GM20000 (cell line): ENCODE data around the gene RHNO1.
A peak's percentile ranks its signal among the peaks of the same experiment; 100 is the strongest.

Experiments used
- DNase-seq: peaks from one replicate; pipeline ENCODE4 v3.0.0; 2012; ENCODE audit warnings: low spot score
- TF ChIP-seq, protein P1 (sequence below): IDR thresholded peaks from 2 replicates; pipeline ENCODE4 v1.5.1; 2012; ENCODE audit warnings: mild to moderate bottlenecking, control low read depth; ENCODE audit errors: extremely low read depth, missing control alignments

Gene RHNO1

GRCh38 chr12:2853626-2854025 lies 23.4 kb upstream of the RHNO1 start:
- TF ChIP-seq, protein P1, sequence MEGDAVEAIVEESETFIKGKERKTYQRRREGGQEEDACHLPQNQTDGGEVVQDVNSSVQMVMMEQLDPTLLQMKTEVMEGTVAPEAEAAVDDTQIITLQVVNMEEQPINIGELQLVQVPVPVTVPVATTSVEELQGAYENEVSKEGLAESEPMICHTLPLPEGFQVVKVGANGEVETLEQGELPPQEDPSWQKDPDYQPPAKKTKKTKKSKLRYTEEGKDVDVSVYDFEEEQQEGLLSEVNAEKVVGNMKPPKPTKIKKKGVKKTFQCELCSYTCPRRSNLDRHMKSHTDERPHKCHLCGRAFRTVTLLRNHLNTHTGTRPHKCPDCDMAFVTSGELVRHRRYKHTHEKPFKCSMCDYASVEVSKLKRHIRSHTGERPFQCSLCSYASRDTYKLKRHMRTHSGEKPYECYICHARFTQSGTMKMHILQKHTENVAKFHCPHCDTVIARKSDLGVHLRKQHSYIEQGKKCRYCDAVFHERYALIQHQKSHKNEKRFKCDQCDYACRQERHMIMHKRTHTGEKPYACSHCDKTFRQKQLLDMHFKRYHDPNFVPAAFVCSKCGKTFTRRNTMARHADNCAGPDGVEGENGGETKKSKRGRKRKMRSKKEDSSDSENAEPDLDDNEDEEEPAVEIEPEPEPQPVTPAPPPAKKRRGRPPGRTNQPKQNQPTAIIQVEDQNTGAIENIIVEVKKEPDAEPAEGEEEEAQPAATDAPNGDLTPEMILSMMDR, result peak; percentile 76
- DNase-seq, result peak; percentile 74

DNA sequence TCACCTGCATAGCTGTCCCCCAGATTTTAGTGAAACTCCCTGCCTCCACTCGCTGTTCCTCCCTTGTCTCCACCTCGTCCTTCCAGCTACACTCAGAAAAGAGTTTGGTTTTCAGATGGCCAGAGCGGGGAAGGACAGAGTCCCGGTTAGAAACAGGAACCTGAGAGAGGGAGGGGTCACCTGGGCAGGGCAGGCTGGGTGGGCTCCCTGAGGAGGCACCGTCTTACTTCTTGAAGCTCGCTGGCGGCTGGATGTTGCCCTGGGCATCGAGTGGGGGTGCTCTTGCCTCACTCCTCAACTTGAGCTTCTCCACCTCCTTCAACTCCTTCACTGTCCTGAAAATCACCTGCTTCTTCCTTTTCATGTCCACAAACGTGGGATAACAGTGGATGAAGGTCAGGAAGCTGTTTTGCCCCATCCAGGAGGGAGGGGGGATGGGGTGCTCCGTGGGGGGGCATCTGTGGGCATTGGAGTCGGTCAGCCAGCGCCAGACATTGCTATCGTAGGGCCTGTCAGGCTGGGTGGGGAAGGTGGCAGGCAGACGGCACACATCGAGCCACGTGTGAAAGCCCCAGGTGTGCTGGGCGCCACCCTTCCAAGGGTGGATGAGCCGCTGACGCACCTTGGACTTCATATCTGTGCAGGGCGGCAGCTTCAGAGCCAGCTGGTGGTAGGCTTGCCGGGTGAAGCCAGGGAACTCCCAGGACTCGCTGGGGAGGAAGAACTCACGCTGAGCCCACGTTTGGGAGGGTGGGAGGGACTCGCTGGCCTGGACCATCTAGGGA lies 22.2 kb upstream of the RHNO1 start:
- TF ChIP-seq, protein P1, result no peak
- no peak for DNase-seq

DNA sequence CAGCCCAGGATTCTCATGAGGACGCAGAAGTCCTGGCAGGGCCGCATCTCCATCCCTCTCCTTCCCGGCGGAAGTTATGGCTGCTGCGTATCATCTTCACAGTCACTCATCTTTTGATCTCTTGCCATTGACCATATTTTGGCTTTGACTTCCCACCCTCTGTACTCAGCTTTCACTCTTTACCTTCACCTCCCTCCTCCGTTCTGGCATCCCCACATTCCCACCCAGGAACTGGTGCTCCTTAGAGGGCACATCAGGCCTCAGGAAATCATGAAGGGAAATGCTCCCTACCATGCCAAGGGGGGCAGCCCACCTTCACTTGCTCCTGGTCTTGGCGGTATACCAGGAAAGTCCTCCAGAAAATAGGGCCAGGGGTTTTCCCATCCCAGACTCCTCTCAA lies 21.5 kb upstream of the RHNO1 start:
- TF ChIP-seq, protein P1, result no peak

GRCh38 chr12:2856051-2856450 lies 21.0 kb upstream of the RHNO1 start:
- TF ChIP-seq, protein P1, result no peak
- DNase-seq, result no peak

More for the DNA sequence above, 21.5 kb upstream of the RHNO1 start:
- DNase-seq, result no peak

- TF ChIP-seq, protein P1, result no peak
- no peak for DNase-seq
Measured at GRCh38 chr12:2857021-2857431, 20.0 kb upstream of the RHNO1 start, which contains the start of gene TEX52. Gene TEX52, minus strand, starts transcription at chr12:2857039. Its CDS starts 13 bp downstream, at chr12:2857026.

DNA sequence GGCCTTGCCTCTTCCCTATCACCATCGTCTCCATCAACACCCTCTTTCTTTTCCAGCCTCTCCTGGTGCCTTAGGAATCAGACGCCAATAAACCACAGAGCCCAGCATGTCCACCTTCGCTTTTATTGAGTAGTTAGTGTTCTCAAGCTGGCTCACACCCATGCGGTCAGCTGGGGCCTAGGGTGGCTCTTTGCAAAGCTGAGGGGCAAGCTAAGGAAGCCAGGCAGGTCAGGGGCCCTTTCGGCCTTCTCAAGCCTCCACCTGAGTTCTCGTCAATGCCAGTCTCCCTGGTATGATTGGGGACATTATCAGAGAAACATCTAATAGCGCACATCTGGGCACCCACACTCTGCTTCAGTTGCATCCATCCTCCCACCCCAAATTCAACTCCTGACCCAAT lies 19.4 kb upstream of the RHNO1 start:
- DNase-seq, result no peak
- TF ChIP-seq, protein P1, result no peak

DNA sequence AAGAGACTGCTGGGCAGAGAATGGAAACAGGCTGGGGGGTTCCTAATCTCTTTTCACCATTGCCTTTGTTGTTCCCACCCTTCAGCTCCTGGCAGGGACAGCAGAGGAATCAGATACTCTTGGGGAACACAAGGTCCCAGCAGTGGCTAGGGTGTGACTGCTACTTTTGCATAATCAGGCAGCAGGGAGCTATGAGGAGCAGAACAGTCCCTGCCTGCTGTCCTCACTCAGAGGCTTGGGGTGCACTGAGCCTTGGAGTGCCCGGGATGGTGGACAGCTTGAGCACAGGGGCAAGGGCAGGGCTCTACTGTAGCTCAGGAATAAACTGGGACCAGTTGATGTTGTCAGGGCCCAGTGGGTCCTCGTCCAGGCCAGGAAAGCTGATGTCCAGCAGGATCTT lies 18.7 kb upstream of the RHNO1 start:
- TF ChIP-seq, protein P1, result no peak
- no peak for DNase-seq
